Non-pigmented ciliary epithelial cell (primary cell): ENCODE results near the gene MCIDAS.

ENCODE experiments used
- DNase-seq: peaks from one replicate; pipeline ENCODE4 v3.0.0-alpha.2; 2010; ENCODE audit warnings: low read depth

The MCIDAS gene

GRCh38 chr5:55222092-55222984, 4.8 kb downstream of the MCIDAS start:
- no peak for DNase-seq

DNA sequence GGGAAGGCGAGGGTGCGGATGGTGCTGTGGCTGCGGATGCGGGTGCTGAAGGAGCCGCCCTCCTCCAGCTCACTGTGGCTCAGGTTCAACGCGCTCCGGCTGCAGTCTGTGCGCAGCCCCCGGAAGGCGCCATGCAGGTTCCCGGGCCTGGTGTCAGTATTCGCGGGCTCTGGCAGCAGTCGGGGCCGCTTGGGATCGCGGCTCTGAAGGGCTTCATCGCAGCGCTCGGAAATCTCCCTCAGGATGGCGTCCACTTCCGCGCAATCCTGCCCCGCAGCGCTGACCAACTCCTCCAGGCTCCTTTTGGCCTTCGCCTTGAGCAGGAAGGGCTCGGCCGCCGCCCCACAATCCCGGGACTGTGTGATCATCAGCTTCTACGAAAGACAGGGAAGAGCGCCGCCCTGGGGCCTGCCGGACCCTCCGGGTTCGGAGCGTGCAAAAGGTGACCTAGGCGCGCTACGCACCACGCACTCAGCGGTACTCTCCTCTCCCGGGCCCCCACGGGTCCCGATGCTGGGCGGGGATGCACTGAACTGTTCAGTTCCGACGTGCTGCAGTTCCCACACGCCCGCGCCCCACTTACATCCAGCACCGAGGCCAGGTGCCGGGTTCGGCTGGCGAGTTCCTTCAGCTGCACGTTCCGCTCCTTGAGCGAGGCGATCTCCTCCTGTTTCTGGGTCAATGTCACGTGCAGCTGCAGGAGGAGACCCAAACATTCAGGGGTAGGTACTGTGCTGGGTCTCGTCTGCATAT, 6.5 kb downstream of the MCIDAS start:
- DNase-seq, result no peak

- no peak for DNase-seq
These were observed 7.3 kb downstream of the MCIDAS start for GRCh38 chr5:55219770-55220169.

DNA sequence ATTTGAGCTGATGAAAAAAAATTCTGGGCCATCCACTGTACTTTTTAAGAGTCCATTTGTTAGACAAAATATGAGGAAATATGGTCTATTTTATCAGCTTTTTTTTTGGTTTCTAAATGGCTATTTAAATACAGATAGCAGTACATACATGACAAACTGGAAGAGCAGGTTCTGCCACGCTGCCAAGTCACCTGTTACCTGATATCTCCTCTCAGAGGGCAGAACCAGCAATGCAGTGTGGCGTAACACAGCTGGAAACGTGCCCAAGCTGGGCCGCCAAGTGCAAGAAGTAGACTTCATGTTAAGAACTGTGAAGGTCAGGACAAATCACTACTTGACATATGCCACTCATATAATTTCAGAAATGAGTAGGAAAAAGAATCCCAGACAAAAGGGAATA, 8.1 kb downstream of the MCIDAS start:
- no peak for DNase-seq

DNA sequence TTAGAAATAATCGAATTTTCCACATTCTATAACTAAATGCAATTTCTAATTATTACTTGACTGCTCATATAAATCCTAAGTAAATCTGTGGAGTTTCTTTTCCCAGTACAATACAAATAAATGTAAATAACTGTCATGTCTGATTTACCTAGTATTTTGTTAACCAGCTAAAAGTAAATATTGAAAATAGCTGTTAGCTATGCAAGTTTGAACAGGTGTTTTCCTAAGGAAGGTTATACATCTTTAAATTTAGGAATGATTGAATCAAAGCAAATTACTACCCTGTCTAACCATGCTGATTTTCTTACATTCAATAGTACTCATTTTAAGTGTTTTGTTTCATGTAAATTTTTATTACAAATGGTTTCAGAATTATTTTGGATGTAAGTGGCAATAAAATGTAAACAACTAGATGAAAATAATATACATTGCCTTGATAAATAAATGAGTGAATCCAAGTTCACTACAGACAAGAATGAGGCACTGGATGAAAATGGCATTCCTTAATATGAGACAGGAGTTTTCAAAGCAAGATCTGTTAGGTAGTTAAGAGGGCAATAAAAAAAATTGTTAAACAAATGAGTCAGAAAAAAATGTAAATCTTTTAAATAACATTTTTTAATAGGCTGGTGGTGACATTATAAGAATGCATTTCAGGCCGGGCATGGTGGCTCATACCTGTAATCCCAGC, 15.8 kb downstream of the MCIDAS start:
- no peak for DNase-seq

DNA sequence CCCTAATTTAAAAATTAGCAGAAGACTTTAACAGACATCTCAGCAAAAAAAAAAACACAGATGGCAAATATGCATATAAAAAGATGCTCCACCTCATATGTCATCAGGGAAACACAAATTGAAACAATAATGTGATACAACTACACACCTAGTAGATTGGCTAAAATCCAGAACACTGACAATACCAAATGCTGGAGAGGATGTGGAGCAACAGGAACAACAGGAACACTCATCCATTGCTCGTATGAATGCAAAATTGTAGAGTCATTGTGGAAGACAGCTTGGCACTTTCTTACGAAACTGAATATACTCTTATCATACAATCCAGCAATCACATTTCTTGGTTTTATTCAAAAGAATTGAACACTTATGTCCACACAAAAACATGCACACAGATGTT, 22.1 kb downstream of the MCIDAS start:
- no peak for DNase-seq

DNA sequence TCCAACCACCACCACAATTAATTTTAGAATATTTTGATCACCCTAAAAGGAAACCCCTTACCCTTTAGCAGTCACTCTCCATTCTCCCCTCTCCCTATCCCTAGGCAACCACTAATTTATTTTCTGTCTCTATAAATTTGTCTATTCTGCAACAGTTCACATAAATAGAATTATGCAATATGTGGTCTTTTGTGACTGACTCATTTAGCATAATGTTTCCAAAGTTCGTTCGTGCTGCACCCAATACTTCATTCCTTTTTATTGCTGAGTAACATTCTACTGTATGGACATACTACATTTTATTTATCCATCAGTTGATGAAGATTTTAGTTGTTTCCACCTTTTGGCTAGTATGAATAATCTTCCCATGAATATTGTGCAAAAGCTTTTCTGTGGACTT, 36.0 kb downstream of the MCIDAS start:
- DNase-seq, result no peak

DNA sequence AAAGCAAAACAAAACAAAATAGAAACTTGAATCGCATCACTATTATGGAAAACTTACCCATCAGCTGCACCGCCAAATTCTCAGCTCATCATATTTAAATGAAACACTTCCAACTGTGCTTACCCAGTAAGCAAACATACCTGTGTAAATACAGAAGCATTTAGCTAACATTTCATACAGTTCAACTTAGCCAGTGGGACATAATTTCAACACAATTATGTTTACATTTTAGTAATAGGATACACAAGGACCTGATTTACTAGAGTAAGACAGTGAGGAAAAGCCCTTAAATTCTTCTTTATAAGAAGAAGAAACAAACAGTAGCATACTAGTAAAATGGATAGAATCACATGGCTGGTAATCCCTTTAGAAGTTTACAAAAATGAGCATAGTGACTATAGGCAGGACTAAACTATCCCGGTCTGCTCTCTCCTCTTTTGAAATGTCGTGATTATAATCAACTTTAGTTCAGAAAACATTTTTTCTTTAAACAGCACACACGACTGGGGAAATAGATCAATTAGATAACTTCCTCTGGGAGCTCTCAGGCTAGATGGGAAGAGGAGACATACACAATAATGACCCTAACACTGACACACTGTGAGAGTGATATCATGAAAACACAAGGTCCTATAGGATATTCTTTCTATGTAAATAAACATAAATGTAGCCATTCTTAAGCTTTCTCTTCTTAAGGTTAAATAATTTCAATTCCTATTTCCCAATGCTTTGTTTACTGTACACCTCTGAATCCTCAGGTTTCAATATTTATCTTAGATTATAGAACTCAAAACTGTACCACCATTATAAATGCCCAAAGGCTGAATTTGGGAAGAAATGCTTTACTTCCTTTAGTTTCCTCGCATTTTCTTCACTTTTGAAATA, 38.2 kb downstream of the MCIDAS start:
- DNase-seq, result no peak

- no peak for DNase-seq
These were observed 39.7 kb downstream of the MCIDAS start for GRCh38 chr5:55187370-55187769.

DNA sequence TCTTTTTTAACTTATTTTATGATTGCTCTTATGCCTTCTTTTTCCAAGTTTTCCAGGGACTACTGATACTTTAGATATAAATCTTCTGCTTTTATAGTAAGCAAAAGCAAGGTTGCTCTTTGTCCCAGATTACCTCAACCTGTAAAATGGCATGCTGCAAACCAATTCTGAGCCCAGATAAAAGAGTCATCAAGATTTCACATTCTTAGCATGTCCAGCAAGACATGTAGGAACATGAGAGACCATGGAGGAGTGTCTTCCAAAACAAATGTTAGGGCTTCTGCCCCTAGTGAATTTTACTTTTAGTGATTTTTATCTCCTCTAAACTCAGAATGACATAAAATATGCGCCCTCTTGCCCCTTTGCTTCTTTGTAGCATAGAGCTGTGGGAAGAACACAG, 47.1 kb downstream of the MCIDAS start:
- no peak for DNase-seq

- no peak for DNase-seq
These were observed 50.0 kb downstream of the MCIDAS start for GRCh38 chr5:55177078-55177477.

GRCh38 chr5:55176176-55176818, 50.8 kb downstream of the MCIDAS start:
- DNase-seq, result no peak

GRCh38 chr5:55175781-55176175, 51.3 kb downstream of the MCIDAS start:
- no peak for DNase-seq

GRCh38 chr5:55173687-55174230, 53.4 kb downstream of the MCIDAS start:
- DNase-seq, result no peak

- no peak for DNase-seq
These were observed 54.0 kb downstream of the MCIDAS start, which contains the start of gene CDC20B for GRCh38 chr5:55172937-55173686. TSS of gene CDC20B (minus strand) at chr5:55173177. CDS start at chr5:55173000, 177 bp downstream.

DNA sequence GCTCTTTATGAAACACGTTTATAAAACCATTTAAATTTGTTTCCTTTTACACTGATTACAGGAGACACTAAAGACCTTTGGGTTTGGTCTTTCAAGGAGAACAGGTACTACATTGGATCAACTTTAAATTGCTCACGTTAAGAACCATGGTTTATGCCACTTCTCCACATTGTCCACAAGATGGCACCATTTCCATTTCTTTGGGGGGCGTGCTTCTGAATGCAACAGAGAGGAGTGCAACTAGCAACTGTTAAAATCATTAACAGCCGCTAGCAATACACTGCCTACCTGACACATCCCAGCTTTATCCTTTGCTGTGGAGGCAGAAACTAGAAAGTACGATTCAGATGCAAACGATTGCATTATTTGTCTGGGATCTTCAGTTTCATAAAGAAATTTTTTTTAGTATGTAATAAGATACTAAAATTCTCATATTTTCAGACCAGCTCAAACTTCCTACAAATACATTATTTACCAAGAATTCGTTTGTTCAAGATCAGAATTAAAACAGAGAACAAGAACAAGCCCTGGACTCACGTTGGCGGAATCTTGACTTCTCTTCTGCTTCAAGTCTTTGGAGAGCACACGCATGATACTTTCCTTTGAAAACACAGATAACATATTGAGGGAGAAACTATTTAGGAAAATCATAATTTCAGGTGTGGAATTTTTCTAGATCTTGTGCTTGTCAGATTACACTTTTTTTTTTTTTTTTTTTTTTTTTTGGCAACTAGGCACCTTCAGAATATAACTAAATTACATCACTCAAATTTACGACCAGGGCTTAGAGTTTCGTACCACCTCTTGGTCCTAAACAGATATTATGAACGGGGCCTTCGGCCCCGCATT, 54.8 kb downstream of the MCIDAS start:
- peak; percentile 37 for DNase-seq

DNA sequence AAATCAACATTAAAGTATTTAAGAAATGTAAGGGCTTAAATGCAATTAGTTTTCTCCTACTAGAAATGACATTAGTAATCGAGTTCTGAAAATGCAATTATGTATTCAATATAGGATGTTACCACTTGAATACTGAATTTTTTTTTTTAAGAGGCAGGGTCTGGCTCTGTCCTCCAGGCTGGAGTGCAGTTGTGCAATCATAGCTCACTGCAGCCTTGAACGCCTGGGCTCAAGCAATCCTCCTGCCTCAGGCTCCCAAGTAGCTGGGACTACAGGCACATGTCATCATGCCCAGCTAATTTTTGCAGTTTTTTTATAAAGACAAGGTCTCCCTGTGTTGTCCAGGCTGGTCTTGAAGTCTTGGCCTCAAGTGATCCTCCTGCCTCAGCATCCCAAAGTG, 55.6 kb downstream of the MCIDAS start:
- DNase-seq, result no peak
